Fibroblast of skin of scalp (primary cell): ENCODE data around the gene KIAA1328.
A peak's percentile ranks its signal among the peaks of the same experiment; 100 is the strongest.

Experiments used
- DNase-seq: peaks from one replicate; pipeline ENCODE4 v3.0.0-alpha.2; 2013

Gene KIAA1328

GRCh38 chr18:37258819-37259218, 429.9 kb downstream of the KIAA1328 start:
- DNase-seq = no peak

GRCh38 chr18:37259711-37260110, 430.8 kb downstream of the KIAA1328 start:
- no peak for DNase-seq

- DNase-seq = no peak
These were observed 431.6 kb downstream of the KIAA1328 start for GRCh38 chr18:37260367-37261093.

DNA sequence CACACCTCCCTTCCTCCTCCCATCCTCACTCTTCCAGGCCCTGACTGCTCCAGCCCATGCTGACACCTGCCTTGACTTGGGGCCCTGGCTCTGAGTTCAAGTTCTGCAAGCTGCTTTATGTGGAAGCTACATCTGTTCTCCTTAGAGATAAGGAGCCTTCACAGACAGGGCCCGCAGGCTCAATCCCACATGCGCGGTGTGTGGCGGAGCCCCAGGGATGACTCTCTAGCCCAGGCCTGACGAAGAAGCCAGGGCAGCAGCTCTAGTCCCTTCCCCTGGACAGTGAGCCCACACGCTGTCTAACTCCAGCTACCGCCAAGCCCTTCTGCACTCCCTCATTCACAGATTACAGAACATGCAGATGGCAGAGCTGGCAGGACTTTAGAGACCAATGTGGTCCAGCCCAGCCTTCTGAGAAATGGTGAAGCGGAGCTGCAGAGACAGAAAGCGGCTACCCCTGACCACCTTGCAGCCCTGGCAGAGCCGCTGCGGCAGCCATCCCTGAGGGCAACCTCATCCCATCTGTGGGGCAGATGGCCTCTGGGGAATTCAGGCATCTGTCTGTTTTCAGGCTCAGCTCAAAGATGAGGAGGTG, 432.4 kb downstream of the KIAA1328 start:
- no peak for DNase-seq

DNA sequence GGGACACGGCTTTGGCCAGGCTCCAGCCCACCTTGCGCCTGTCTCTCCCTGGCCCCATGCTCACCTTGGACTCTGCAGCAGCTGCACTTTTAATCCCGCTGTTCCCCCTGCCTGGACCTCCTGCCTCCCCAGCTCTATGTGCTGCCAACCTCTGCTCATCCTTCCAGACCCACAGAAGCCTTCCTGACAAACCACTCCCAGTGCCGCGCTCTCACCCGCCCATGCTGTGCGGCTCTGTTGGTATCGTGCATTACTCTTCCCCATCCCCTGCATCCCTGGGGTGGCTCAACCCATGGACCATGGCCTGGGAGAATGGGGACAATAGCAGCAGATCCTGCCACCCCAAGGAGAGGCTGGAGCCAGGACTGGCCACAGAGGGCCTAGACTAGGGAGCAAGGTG, 433.1 kb downstream of the KIAA1328 start:
- no peak for DNase-seq

GRCh38 chr18:37264956-37265355, 436.0 kb downstream of the KIAA1328 start:
- no peak for DNase-seq

GRCh38 chr18:37265382-37265781, 436.5 kb downstream of the KIAA1328 start:
- DNase-seq = no peak

DNA sequence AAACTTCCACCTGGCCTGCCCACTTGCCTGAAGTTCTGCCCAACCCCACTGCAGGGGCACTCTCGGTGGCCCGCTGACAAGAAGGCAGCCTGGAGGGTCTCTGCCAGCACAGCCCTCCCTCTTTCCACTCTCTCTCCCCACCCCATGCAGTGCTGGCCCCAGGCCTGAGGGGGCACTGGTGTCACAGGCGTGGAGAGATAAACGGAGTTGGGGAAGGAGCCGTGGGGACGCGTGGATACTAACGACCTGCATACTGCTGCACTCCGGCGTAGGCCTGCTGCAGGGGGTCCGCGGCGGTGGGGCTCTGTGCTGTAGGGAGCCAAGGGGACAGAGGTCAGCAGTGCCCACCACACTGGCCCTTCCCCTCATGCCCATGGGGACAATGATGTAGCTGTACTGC, 437.4 kb downstream of the KIAA1328 start:
- DNase-seq = no peak

DNA sequence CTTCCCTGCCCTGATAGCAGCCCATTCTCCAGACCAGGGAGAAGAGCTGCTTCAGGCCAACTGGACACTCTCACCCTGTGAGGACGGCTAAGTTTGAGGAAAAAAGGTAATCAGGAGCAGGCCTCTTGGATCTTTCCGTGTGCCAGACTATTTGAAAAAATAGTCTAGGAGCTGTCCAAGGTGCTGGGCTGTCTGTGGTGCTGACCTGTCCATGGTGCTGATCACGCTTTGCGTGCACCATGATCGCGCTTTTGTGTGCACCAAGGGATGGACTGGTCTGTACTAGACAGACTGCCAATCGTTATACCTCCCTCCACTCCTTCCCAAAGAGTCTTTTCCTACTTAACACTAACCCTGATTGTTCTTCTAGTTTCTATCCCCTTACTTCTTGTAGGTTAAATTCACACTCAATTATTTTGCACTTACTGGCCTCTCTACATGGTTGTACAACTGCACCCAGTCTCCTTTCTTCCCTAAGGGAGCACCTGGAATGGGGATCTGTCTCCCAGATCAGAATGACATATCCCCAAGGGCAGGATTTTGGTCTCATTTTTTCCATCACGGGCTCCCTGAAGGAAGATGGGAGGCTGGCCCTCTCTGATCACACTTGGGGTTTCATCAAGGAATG, 441.2 kb downstream of the KIAA1328 start:
- DNase-seq = peak; percentile 62

DNA sequence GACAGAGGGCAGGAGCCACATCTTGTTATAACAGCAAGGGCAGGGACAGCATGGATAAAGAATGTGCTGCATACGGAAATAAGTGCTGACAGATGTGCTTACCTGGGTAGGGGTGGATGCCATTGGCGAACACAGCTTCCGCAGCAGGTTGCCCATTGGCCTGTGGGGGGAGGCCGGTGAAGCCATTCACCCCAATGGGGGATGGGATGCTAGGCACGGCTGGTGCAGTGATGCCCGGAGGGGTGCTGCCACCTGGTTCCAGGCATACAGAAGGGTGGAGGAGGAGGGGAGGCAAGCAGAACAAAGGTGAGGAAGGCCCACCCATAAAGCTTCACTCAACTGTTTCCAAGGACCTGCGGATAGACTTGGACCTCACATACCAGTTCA, 441.7 kb downstream of the KIAA1328 start:
- no peak for DNase-seq

DNA sequence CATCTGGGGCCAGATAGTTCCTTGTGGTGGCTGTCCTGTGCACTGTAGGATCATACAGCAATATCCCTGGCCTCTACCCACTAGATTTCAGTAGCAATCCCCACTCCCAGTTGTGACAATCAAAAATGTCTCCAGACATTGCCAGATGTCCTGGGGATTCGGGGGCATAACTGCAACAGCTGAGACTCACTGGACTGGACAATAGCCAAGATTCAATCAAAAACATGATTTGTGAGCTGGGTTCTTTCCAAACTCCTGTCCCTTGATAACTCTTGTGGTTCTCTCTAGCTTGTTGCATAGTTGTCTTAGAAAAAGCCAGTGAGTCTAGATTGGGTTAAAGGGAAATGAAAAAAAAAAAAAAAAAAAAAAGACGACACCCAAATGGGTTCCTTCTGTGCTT, 443.3 kb downstream of the KIAA1328 start:
- DNase-seq = no peak

- no peak for DNase-seq
These were observed 443.9 kb downstream of the KIAA1328 start for GRCh38 chr18:37272841-37273240.

DNA sequence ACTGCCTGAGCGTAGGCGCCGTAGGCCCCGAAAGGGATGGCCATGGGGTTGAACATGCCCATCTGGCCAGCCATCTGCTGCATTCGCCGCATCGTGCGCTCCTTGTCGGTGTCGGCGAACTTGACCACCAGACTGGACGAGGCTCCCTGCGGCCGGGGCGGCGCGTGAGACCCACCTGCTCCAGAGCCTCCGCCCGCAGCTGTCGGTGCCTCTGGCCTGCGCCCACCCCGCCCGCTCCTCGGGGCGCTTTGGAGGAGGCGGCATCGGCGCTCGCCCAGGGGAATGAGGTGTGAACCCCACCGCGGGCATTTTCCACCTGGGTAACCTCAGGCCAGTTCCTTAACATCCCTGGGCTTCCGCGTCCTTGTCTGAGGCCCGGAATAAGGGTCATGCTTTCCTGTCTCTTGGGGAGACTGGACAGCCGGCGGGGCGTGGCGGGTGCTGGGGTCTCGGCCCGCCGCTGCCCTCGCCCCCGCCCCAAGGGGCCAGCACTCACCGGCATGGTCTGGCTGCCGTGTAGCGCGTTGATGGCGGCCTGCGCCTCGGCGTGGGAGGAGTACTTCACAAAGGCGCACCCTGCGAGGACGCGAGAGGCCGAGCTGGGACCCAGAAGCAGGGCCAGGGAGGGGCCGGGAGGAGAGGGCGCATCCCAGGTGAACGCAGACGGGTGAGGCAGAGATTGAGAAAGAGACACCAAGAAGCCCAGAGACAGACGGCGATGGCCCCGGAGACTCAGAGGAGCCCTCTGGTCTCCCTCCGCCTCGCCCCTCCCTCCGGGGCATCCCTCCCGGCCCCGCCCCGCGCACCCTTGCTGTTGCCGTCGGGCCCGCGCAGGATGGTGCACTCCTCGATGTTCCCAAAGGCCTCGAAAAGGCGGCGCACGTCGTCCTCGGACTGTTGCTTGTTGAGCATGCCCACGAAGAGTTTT, 445.6 kb downstream of the KIAA1328 start:
- DNase-seq = no peak

GRCh38 chr18:37275237-37275741, 446.4 kb downstream of the KIAA1328 start:
- no peak for DNase-seq

GRCh38 chr18:37276111-37276890, 447.4 kb downstream of the KIAA1328 start:
- no peak for DNase-seq

GRCh38 chr18:37277804-37278203, 448.9 kb downstream of the KIAA1328 start:
- DNase-seq = no peak
